ENCODE data around the gene HIF3A.
A peak's percentile ranks its signal among the peaks of the same experiment; 100 is the strongest.

GRCh38 chr19:46265217-46265828 is 31.5 kb upstream of the HIF3A start:
- TF ChIP-seq CTCF (IDR thresholded peaks at IDR 0.05; ENCODE audit: insufficient read depth, low read depth, low read length) (peak; percentile 90), EZH2 (IDR thresholded peaks at IDR 0.05; ENCODE audit: insufficient read depth, low read length) (no peak)

All from astrocyte (in vitro differentiated cells and primary cell).